Hepatocyte (in vitro differentiated cells): Measurements from ENCODE around the gene FAM170B. TPM values are rescaled to one million over a fixed set of nuclear protein-coding genes. Genes with fewer than 3 reads are reported as not detected.

ENCODE experiments used
- DNase-seq: peaks from one replicate; pipeline ENCODE4 v3.0.0-alpha.2; 2016; ENCODE audit warnings: low spot score
- H2AFZ ChIP-seq: fragments of 200-600 bp; sonication (generic); 2 replicates; pipeline ENCODE4 v1.6.0; 2016; ENCODE audit warnings: antibody characterized with exemption, mild to moderate bottlenecking
- H3K27ac ChIP-seq: fragments of 200-600 bp; sonication (generic); 2 replicates; pipeline ENCODE4 v1.5.1; 2016; ENCODE audit warnings: mild to moderate bottlenecking
- H3K27me3 ChIP-seq: fragments of 200-600 bp; sonication (generic); 2 replicates; pipeline ENCODE4 v1.6.1; 2016
- H3K36me3 ChIP-seq: fragments of 200-600 bp; sonication (generic); replicated peaks from 2 replicates; pipeline ENCODE4 v1.5.1; 2016; ENCODE audit warnings: low read depth; ENCODE audit not compliant: insufficient read depth
- H3K4me1 ChIP-seq: fragments of 200-600 bp; sonication (generic); 2 replicates; pipeline ENCODE4 v1.5.1; 2016; ENCODE audit warnings: mild to moderate bottlenecking, moderate library complexity; ENCODE audit not compliant: insufficient read depth
- H3K4me2 ChIP-seq: fragments of 200-600 bp; sonication (generic); 2 replicates; pipeline ENCODE4 v1.6.0; 2016
- H3K4me3 ChIP-seq: fragments of 200-600 bp; sonication (generic); 2 replicates; pipeline ENCODE4 v1.5.1; 2016; ENCODE audit warnings: mild to moderate bottlenecking
- H3K79me2 ChIP-seq: fragments of 200-600 bp; sonication (generic); 2 replicates; pipeline ENCODE4 v1.6.0; 2017; ENCODE audit warnings: mild to moderate bottlenecking
- H3K9me2 ChIP-seq: fragments of 200-600 bp; sonication (generic); replicated peaks from 2 replicates; pipeline ENCODE4 v1.6.0; 2017; ENCODE audit warnings: mild to moderate bottlenecking; ENCODE audit not compliant: insufficient read depth
- H3K9me3 ChIP-seq: fragments of 200-600 bp; sonication (generic); 2 replicates; pipeline ENCODE4 v1.5.1; 2016; ENCODE audit warnings: low read depth, mild to moderate bottlenecking
- H4K20me1 ChIP-seq: fragments of 200-600 bp; sonication (generic); 2 replicates; pipeline ENCODE4 v1.6.0; 2016; ENCODE audit warnings: mild to moderate bottlenecking; ENCODE audit not compliant: insufficient read depth, poor library complexity, severe bottlenecking
- CTCF ChIP-seq: fragments of 200-600 bp; sonication (generic); IDR thresholded peaks from 2 replicates; pipeline ENCODE4 v1.5.1; 2016; ENCODE audit warnings: antibody characterized with exemption, mild to moderate bottlenecking; ENCODE audit not compliant: poor library complexity
- EZH2 ChIP-seq: fragments of 200-600 bp; sonication (generic); IDR thresholded peaks from 2 replicates; pipeline ENCODE4 v1.6.1; 2016; ENCODE audit warnings: antibody characterized with exemption, mild to moderate bottlenecking, borderline replicate concordance
- EZH2phosphoT487 ChIP-seq: fragments of 200-600 bp; sonication (generic); IDR thresholded peaks from one replicate; pipeline ENCODE4 v1.6.1; 2018; ENCODE audit warnings: antibody characterized with exemption, mild to moderate bottlenecking, low read depth, moderate library complexity; ENCODE audit not compliant: unreplicated experiment, severe bottlenecking
- WGBS: methylation state at CpG from one replicate; pipeline ENCODE4 v1.1.6; 2016; ENCODE audit warnings: low lambda C conversion rate; ENCODE audit errors: missing lambda C conversion rate; 5-methylcytosine and 5-hydroxymethylcytosine counted together
- polyA plus RNA-seq: library from polyadenylated mRNA; unstranded; fragments of >200 nt; fragmentation: Nextera tagmentation; extraction: Ambion mirVana; gene quantifications from 2 replicates; pipeline ENCODE4 v1.2.1, GENCODE V29; 2016
- total RNA-seq: library from RNA; depleted of rRNA; stranded (reverse); fragments of >200 nt; gene quantifications from 2 replicates; pipeline ENCODE4 v1.2.3, GENCODE V29; 2014

The FAM170B gene
- total and polyA plus RNA-seq, 2 experiments from 2014 or later: not detected

- no peaks in the 10 kb centered on the region for H3K9me2 ChIP-seq
- no peaks in the 10 kb centered on the region for H4K20me1 ChIP-seq
- no peaks in the 10 kb centered on the region for H3K36me3 ChIP-seq
- no peak overlapping the region for H2AFZ ChIP-seq
- H3K4me2 ChIP-seq: no peak overlapping the region
- 68% methylated on average over 10 of the region's 10 CpGs for WGBS
- peaks cover 11% of the 10 kb centered on the region for H3K27me3 ChIP-seq
- no peaks in the 10 kb centered on the region for H3K4me1 ChIP-seq
- no peaks in the 10 kb centered on the region for H3K9me3 ChIP-seq
- H3K4me3 ChIP-seq: no peak overlapping the region
- no peak overlapping the region for H3K27ac ChIP-seq
- no peak for DNase-seq
- TF ChIP-seq EZH2phosphoT487 (no peak), CTCF (no peak), EZH2 (no peak)
- H3K79me2 ChIP-seq: no peaks in the 10 kb centered on the region
Measured at GRCh38 chr10:49179699-49180443, 46.0 kb upstream of the FAM170B start.

- no peaks in the 10 kb centered on the region for H3K79me2 ChIP-seq
- H3K9me2 ChIP-seq: no peaks in the 10 kb centered on the region
- DNase-seq: no peak
Measured at GRCh38 chr10:49178489-49179471, 45.0 kb upstream of the FAM170B start.

More at GRCh38 chr10:49178489-49179471, 45.0 kb upstream of the FAM170B start:
- Histone ChIP-seq H3K27ac (no peak overlapping the region), H3K4me1 (no peaks in the 10 kb centered on the region), H4K20me1 (no peaks in the 10 kb centered on the region), H3K36me3 (no peaks in the 10 kb centered on the region), H3K4me2 (no peak overlapping the region), H3K9me3 (no peaks in the 10 kb centered on the region), H2AFZ (no peak overlapping the region), H3K27me3 (peaks cover 6% of the 10 kb centered on the region), H3K4me3 (no peak overlapping the region)
- TF ChIP-seq EZH2 (no peak), CTCF (no peak), EZH2phosphoT487 (no peak)
- 88% methylated on average over 6 of the region's 6 CpGs for WGBS
